Peyer's patch (tissue), 4 donors: Measurements from ENCODE around the gene PIP5K1B. TPM values are rescaled to one million over a fixed set of nuclear protein-coding genes. Genes with fewer than 3 reads are reported as not detected.
A peak's percentile ranks its signal among the peaks of the same experiment; 100 is the strongest.

Experiments
- DNase-seq, 3 donors: peaks; one replicate each; pipeline ENCODE4 v3.0.0-alpha.2; 2017 to 2019
- H3K27ac ChIP-seq, 4 donors: fragments of 200-600 bp; sonication (generic); one replicate each; pipeline ENCODE4 v1.5.1; 2016 to 2019
- H3K27me3 ChIP-seq, 2 donors: fragments of 200-600 bp; sonication (generic); one replicate each; pipeline ENCODE4 v1.5.1; 2019
- H3K36me3 ChIP-seq, 3 donors: fragments of 200-600 bp; sonication (generic); one replicate each; pipeline ENCODE4 v1.5.1; 2016 to 2019
- H3K4me1 ChIP-seq, 4 donors: fragments of 200-600 bp; sonication (generic); one replicate each; pipeline ENCODE4 v1.5.1; 2016 to 2019
- H3K4me3 ChIP-seq, 4 donors: fragments of 200-600 bp; sonication (generic); 1 replicate in 3 of 4; 2 replicates in 1 of 4; pipeline ENCODE4 v1.5.1; 2016 to 2019; ENCODE audit warnings: mild to moderate bottlenecking in 1 of 4
- H3K9me3 ChIP-seq, 4 donors: fragments of 200-600 bp; sonication (generic); one replicate each; pipeline ENCODE4 v1.5.1; 2016 to 2019; ENCODE audit warnings: mild to moderate bottlenecking in 1 of 4
- CTCF ChIP-seq, 6 experiments: fragments of 450-650 bp in 4 of 6; fragments of 200-600 bp in 2 of 6; sonication (generic) in 1 of 6; IDR thresholded peaks; one replicate each; pipeline ENCODE4 v1.5.1; 2017 to 2019; ENCODE audit warnings: antibody characterized with exemption in 6 of 6, mild to moderate bottlenecking in 3 of 6, moderate library complexity in 1 of 6
- POLR2A ChIP-seq, 2 donors: fragments of 450-650 bp; IDR thresholded peaks; one replicate each; pipeline ENCODE4 v1.5.1; 2017; ENCODE audit warnings: antibody characterized with exemption in 2 of 2, mild to moderate bottlenecking in 2 of 2, moderate library complexity in 2 of 2
- total RNA-seq, 4 donors: library from RNA; depleted of rRNA; stranded (reverse); fragments of >200 nt; gene quantifications; one replicate each; pipeline ENCODE4 v1.1.0, GENCODE V29; 2016

Gene PIP5K1B
- total RNA-seq, 4 donors from 2014 or later: 15.7 to 60.1 (median 54.4) TPM

- Histone ChIP-seq H3K27ac (no peak overlapping the region), H3K4me1 (no peaks in the 10 kb centered on the region), H3K9me3 (no peaks in the 10 kb centered on the region), H3K4me3 (no peak overlapping the region), H3K27me3 (no peaks in the 10 kb centered on the region), H3K36me3 (no peaks in the 10 kb centered on the region)
- no peak for DNase-seq
- TF ChIP-seq POLR2A (IDR thresholded peaks at IDR 0.05) (no peak), CTCF (IDR thresholded peaks at IDR 0.05) (no peak)
Measured at GRCh38 chr9:68838245-68838644, 133.2 kb downstream of the PIP5K1B start.

- H3K36me3 ChIP-seq: no peaks in the 10 kb centered on the region
- peak overlapping the region in 1 of 4 donors; percentile 12 for H3K27ac ChIP-seq
- H3K4me1 ChIP-seq: no peaks in the 10 kb centered on the region
- H3K4me3 ChIP-seq: no peak overlapping the region
- DNase-seq: no peak
- no peaks in the 10 kb centered on the region for H3K9me3 ChIP-seq
- no peaks in the 10 kb centered on the region for H3K27me3 ChIP-seq
- TF ChIP-seq POLR2A (IDR thresholded peaks at IDR 0.05) (no peak), CTCF (IDR thresholded peaks at IDR 0.05) (no peak)
Measured at GRCh38 chr9:68841276-68842052, 136.4 kb downstream of the PIP5K1B start.

GRCh38 chr9:68842568-68842967, 137.5 kb downstream of the PIP5K1B start:
- peak overlapping the region in 1 of 4 donors; percentile 12 for H3K27ac ChIP-seq
- no peaks in the 10 kb centered on the region for H3K4me1 ChIP-seq
- H3K9me3 ChIP-seq: no peaks in the 10 kb centered on the region
- H3K27me3 ChIP-seq: no peaks in the 10 kb centered on the region
- H3K4me3 ChIP-seq: no peak overlapping the region
- no peak for DNase-seq
- no peak for TF ChIP-seq CTCF (IDR thresholded peaks at IDR 0.05)
- no peak for TF ChIP-seq POLR2A (IDR thresholded peaks at IDR 0.05)
- no peaks in the 10 kb centered on the region for H3K36me3 ChIP-seq

GRCh38 chr9:68843239-68843638, 138.2 kb downstream of the PIP5K1B start:
- H3K4me1 ChIP-seq: no peaks in the 10 kb centered on the region
- no peak for DNase-seq
- H3K27ac ChIP-seq: no peak overlapping the region
- no peaks in the 10 kb centered on the region for H3K27me3 ChIP-seq
- no peak overlapping the region for H3K4me3 ChIP-seq
- H3K9me3 ChIP-seq: no peaks in the 10 kb centered on the region
- no peaks in the 10 kb centered on the region for H3K36me3 ChIP-seq
- TF ChIP-seq POLR2A (IDR thresholded peaks at IDR 0.05): no peak
- TF ChIP-seq CTCF (IDR thresholded peaks at IDR 0.05): no peak

- Histone ChIP-seq H3K4me1 (no peaks in the 10 kb centered on the region), H3K36me3 (no peaks in the 10 kb centered on the region), H3K9me3 (no peaks in the 10 kb centered on the region), H3K27ac (peak overlapping the region in 1 of 4 donors; percentile 16), H3K27me3 (no peaks in the 10 kb centered on the region), H3K4me3 (no peak overlapping the region)
- TF ChIP-seq CTCF (IDR thresholded peaks at IDR 0.05) (no peak), POLR2A (IDR thresholded peaks at IDR 0.05) (no peak)
- DNase-seq: no peak
Measured at GRCh38 chr9:68844157-68844556, 139.1 kb downstream of the PIP5K1B start.
